ENCODE measurements around the gene EHD1. TPM values are rescaled to one million over a fixed set of nuclear protein-coding genes. Genes with fewer than 3 reads are reported as not detected.
A peak's percentile ranks its signal among the peaks of the same experiment; 100 is the strongest.

The EHD1 gene
- total and polyA plus RNA-seq, 9 of the 15 experiments (the other 6 are each of a cell fraction or from before 2014, with no cell fraction given) = 0.46 to 65.0 (median 16.4) TPM

GRCh38 chr11:64916040-64916774, 37.8 kb upstream of the EHD1 start (continued):
- TF ChIP-seq ZNF318 (IDR thresholded peaks at IDR 0.05; ENCODE audit: borderline replicate concordance in 1 of 2, low read depth in 1 of 2) (no peak), FIP1L1 (IDR thresholded peaks at IDR 0.05; ENCODE audit: low read depth, low read length, poor library complexity, severe bottlenecking) (no peak), COPS2 (conservative IDR thresholded peaks at IDR 0.05) (no peak), SMARCA4 (IDR thresholded peaks at IDR 0.05) (no peak), NCOA6 (IDR thresholded peaks at IDR 0.05) (no peak), ELF2 (CRISPR knock-in tag; IDR thresholded peaks at IDR 0.05) (no peak), CBX2 (IDR thresholded peaks at IDR 0.05; ENCODE audit: insufficient read depth, low read length, poor library complexity, severe bottlenecking) (no peak), SIN3A (IDR thresholded peaks at IDR 0.05; ENCODE audit: borderline replicate concordance in 2 of 2, control insufficient read depth in 1 of 2, low read depth in 2 of 2, low read length in 2 of 2) (no peak), SMAD1 (IDR thresholded peaks at IDR 0.05; ENCODE audit: low read depth, low read length, partially characterized antibody) (no peak), POU5F1 (IDR thresholded peaks at IDR 0.05; ENCODE audit: borderline replicate concordance, low read depth, low read length, partially characterized antibody) (no peak), ESRRA (IDR thresholded peaks at IDR 0.05; ENCODE audit: borderline replicate concordance, low read depth) (no peak), CEBPG (CRISPR knock-in tag; IDR thresholded peaks at IDR 0.05) (no peak), CEBPG (tag; conservative IDR thresholded peaks at IDR 0.05 in 1 of 2, IDR thresholded peaks at IDR 0.05 in 1 of 2) (no peak), TRIM24 (IDR thresholded peaks at IDR 0.05) (no peak), ETV1 (tag; conservative IDR thresholded peaks at IDR 0.05; ENCODE audit: low read depth) (peak; percentile 50; the same call in 1 of the 2 replicates), MYBL2 (IDR thresholded peaks at IDR 0.05; ENCODE audit: low read depth) (no peak), MYBL2 (CRISPR knock-in tag; IDR thresholded peaks at IDR 0.05; ENCODE audit: borderline replicate concordance) (no peak), U2AF2 (optimal IDR thresholded peaks at IDR 0.05; ENCODE audit: low read depth, low read length) (no peak)
- TF ChIP-seq, protein P1, sequence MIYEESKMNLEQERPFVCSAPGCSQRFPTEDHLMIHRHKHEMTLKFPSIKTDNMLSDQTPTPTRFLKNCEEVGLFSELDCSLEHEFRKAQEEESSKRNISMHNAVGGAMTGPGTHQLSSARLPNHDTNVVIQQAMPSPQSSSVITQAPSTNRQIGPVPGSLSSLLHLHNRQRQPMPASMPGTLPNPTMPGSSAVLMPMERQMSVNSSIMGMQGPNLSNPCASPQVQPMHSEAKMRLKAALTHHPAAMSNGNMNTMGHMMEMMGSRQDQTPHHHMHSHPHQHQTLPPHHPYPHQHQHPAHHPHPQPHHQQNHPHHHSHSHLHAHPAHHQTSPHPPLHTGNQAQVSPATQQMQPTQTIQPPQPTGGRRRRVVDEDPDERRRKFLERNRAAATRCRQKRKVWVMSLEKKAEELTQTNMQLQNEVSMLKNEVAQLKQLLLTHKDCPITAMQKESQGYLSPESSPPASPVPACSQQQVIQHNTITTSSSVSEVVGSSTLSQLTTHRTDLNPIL (CRISPR knock-in tag; IDR thresholded peaks at IDR 0.05) = no peak

Measured in K562 (cell line).